ENCODE data around the gene HERC4. TPM values are rescaled to one million over a fixed set of nuclear protein-coding genes. Genes with fewer than 3 reads are reported as not detected.
"Not testable (repeated sequence)": the region's sequence is repeated elsewhere in the genome, so short reads cannot be mapped to it uniquely, and the experiment has no call there.

HERC4 gene
- total RNA-seq, 1 experiment from 2014 or later, result 61.2 TPM

DNA sequence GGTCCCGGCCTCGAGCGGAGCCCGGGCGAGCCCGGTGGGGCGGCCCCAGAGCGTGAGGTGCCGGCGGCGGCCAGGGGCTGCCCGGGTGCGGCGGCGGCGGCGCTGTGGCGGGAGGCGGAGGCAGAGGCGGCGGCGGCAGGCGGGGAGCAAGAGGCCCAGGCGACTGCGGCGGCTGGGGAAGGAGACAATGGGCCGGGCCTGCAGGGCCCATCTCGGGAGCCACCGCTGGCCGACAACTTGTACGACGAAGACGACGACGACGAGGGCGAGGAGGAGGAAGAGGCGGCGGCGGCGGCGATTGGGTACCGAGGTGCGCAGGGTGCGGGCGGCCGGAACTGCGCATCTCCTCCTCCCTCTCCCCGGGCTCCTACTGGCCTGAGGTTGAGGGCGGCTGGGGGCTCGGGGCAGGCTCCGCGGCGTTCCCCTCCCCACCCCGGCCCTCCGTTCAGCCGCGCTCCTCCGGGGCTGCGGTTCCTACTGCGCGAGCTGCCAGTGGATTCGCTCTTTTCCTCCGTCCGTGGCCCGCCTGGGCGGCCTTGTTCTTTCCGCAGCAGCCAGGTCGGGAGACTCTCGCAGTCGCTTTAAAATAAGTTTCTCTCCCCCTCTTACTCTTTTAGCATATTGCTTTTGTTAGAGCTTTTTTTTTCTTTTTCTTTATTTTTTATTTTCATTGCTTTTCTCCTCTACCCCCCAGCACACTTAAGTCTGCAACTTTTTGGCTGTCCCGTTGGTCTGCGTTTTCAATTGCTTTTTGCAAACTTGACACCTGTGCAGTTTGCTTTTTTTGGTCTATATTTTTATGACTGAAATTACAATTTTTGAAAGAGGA, 190.0 kb downstream of the HERC4 start:
- DNase-seq (ENCODE audit: extremely low read depth, low read depth), result peak; percentile 69

DNA sequence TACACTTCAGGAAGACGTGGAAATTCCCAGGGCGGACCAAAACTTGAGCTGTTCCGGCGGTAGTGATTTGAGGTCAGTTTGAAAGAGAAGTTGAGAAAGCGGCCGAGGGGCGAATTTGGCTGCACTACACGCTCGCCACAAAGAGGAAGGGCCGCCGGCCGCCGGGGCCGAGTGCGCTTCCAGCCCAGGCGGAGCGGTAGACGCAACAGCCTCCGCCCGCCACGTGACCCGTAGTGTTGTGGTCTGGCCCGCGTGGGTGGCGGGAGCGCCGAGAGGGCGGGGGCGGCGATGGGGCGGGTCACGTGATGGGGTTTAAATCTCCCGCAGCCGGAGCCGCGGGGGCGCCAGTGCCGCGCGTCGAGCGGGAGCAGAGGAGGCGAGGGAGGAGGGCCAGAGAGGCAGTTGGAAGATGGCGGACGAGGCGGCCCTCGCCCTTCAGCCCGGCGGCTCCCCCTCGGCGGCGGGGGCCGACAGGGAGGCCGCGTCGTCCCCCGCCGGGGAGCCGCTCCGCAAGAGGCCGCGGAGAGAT, 190.7 kb downstream of the HERC4 start, which contains the start of gene SIRT1:
Gene SIRT1, plus strand, starts transcription at position 344 of the 529 bp plus-strand sequence. Its CDS starts 66 bp downstream, at position 410.
- peak; percentile 92 for DNase-seq (ENCODE audit: extremely low read depth, low read depth)

- DNase-seq (ENCODE audit: extremely low read depth, low read depth), result no peak
These were observed 191.3 kb downstream of the HERC4 start for GRCh38 chr10:67883710-67884312.

DNA sequence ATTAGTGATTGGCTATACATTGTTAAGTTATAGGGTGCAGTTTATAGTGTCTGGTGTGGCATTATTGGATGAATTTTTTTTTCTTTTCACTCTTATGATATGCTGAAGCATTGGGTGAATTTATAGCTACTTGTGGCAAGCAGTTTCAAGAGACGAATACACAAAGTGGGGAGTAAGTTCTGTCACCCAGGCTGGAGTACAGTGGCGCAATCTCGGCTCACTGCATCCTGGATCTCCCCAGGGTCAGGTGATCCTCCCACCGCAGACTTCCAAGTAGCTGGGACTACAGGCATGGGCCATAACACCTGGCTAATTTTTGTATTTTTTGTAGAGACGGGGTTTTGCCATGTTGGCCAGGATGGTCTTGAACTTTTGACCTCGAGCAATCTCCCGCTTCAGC, 196.9 kb downstream of the HERC4 start:
- no peak for DNase-seq (ENCODE audit: extremely low read depth, low read depth)

DNA sequence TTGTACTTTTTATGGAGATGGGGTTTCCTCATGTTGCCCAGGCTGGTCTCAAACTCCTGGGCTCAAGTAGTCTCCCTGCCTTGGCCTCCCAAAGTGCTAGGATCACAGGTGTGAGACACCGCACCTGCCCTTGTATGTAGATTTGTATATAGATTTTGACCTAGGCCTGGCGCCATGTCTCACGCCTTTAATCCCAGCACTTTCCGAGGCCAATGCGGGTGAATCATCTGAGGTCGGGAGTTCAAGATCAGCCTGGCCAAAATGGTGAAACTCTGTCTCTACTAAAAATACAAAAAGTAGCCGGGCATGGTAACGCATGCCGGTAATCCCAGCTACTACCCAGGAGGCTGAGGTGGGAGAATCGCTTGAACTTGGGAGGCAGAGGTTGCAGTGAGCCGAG, 197.7 kb downstream of the HERC4 start:
- DNase-seq (ENCODE audit: extremely low read depth, low read depth), result not testable (repeated sequence)

DNA sequence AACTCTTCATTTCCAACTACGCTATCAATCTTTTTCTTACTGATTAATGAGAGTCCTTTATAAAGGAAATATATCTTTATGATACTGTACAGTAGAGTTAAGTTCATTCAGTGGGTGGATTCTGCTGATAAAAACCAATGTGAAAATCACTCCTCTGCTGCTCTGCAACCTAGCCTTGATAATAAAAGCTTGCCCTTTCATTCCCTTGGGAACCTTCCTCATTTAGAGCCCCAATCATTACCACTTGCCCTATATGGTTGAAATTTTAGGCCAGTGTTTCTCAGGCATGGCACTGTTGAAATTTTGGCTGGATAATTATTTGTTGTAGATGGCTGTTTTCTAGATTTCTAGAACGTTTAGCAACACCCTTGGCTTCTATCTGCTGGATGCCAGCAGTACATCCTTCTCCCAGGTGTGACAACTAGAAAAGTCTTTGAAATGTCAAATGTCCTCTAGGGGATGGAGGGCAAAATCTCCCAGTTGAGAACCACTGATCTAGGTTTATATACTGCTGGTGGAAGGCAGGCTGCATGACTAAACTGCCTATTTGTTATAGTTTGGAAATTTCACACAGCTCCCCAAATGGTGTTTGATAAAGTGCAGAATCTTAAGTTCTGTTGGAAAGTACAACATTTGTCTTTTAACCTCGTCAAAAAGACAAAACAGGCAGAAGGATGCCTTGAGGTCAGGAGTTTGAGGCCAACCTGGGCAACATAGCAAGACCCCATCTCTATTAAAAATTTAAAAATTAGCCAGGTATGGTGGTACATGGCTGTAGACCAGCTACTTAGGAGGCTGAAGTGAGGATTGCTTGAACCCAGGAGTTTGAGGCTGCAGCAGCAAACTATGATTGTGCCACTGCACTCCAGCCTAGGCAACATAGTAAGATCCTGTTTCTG, 199.5 kb downstream of the HERC4 start:
- no peak for DNase-seq (ENCODE audit: extremely low read depth, low read depth)

Small RNA genes within 50 kb of the gene (small RNA-seq; reads per million reads assigned to genes)
- gene RN7SL220P, result 0.04 to 0.35 reads per million in 2 experiments

Other genes starting within 250 kb of the HERC4 start
- 45.5 and 53.7 TPM in 2 replicates for gene DNAJC12, start 237.1 kb downstream of the HERC4 start, total RNA-seq (2014; rRNA removed; shearing (Covaris generic))
- 22.8 and 24.1 TPM in 2 replicates for gene SIRT1, start 190.6 kb downstream of the HERC4 start, total RNA-seq (2014; rRNA removed; shearing (Covaris generic))
- 5.4 and 6.2 TPM in 2 replicates for gene MYPN, start 34.2 kb upstream of the HERC4 start, total RNA-seq (2014; rRNA removed; shearing (Covaris generic))
- gene ATOH7, start 156.8 kb upstream of the HERC4 start, total RNA-seq (2014; rRNA removed; shearing (Covaris generic)), result 0.20 TPM in 1 of 2 replicates, not detected in the other

Measured in NCI-H460 (cell line).